Measurements from ENCODE around the gene HHAT. TPM values are rescaled to one million over a fixed set of nuclear protein-coding genes. Genes with fewer than 3 reads are reported as not detected.

Gene HHAT
- total RNA-seq, 1 donor from 2014 or later, result 13.7 TPM

- no peak for DNase-seq (ENCODE audit: low read depth)
- H3K4me3 ChIP-seq (ENCODE audit: low read depth, low read length), result no peak overlapping the region
- TF ChIP-seq, protein P1, sequence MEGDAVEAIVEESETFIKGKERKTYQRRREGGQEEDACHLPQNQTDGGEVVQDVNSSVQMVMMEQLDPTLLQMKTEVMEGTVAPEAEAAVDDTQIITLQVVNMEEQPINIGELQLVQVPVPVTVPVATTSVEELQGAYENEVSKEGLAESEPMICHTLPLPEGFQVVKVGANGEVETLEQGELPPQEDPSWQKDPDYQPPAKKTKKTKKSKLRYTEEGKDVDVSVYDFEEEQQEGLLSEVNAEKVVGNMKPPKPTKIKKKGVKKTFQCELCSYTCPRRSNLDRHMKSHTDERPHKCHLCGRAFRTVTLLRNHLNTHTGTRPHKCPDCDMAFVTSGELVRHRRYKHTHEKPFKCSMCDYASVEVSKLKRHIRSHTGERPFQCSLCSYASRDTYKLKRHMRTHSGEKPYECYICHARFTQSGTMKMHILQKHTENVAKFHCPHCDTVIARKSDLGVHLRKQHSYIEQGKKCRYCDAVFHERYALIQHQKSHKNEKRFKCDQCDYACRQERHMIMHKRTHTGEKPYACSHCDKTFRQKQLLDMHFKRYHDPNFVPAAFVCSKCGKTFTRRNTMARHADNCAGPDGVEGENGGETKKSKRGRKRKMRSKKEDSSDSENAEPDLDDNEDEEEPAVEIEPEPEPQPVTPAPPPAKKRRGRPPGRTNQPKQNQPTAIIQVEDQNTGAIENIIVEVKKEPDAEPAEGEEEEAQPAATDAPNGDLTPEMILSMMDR (conservative IDR thresholded peaks at IDR 0.05; ENCODE audit: low read depth, low read length), result no peak
Measured at GRCh38 chr1:210646258-210646616, 317.5 kb downstream of the HHAT start.

GRCh38 chr1:210647406-210648333, 319.0 kb downstream of the HHAT start:
- TF ChIP-seq, protein P1 (conservative IDR thresholded peaks at IDR 0.05; ENCODE audit: low read depth, low read length), result no peak
- no peak for DNase-seq (ENCODE audit: low read depth)
- no peak overlapping the region for H3K4me3 ChIP-seq (ENCODE audit: low read depth, low read length)

- no peak for DNase-seq (ENCODE audit: low read depth)
- TF ChIP-seq, protein P1 (conservative IDR thresholded peaks at IDR 0.05; ENCODE audit: low read depth, low read length), result no peak
Measured at GRCh38 chr1:210648588-210649269, 320.0 kb downstream of the HHAT start.

GRCh38 chr1:210650403-210650802, 321.7 kb downstream of the HHAT start:
- TF ChIP-seq, protein P1 (conservative IDR thresholded peaks at IDR 0.05; ENCODE audit: low read depth, low read length), result no peak
- no peak for DNase-seq (ENCODE audit: low read depth)

More at GRCh38 chr1:210648588-210649269, 320.0 kb downstream of the HHAT start:
- no peak overlapping the region for H3K4me3 ChIP-seq (ENCODE audit: low read depth, low read length)

DNA sequence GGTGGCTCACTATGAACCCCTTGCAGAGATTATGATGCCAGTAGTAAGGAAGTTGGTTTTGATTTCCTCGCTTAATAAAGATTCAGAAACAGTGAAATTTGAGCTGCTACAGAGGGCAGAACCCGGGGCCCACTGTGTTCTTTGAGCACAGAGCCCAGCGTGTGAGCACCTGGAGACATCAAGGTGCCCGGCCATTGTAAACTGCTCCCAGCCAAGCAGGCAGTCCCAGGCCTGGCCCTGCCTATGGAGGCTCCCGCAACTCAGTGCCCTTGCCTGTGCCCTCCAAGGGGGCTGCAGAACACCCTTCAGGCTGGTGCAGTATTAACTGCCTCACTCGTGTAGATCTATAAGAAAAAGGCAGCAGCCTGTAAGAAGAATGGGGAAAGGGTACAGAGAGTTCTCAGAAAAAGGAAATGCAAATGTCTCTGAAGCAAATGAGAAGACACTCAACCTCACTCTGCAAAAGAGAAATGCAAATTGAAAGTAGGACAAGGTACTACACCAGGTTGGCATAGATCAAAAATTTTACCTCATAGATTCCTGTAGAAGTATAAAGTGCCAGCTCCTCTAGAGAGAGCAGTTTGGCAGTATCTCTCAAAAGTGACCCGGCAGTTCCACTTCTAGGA, 323.7 kb downstream of the HHAT start:
- TF ChIP-seq, protein P1 (conservative IDR thresholded peaks at IDR 0.05; ENCODE audit: low read depth, low read length), result no peak
- DNase-seq (ENCODE audit: low read depth), result no peak

More at GRCh38 chr1:210650403-210650802, 321.7 kb downstream of the HHAT start:
- no peak overlapping the region for H3K4me3 ChIP-seq (ENCODE audit: low read depth, low read length)

DNA sequence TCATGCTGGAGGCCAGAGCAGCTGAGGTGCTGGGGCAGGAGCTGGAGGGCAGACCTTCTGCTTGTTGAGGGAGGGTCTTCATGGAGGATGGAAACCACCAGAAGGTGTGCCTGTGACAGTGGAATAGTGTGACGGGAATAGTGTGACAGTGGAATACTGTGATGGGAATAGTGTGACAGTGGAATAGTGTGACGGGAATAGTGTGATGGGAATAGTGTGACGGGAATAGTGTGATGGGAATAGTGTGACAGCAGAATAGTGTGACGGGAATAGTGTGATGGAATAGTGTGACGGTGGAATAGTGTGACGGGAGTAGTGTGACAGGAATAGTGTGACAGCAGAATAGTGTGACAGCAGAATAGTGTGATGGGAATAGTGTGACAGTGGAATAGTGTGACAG, 325.1 kb downstream of the HHAT start:
- TF ChIP-seq, protein P1 (conservative IDR thresholded peaks at IDR 0.05; ENCODE audit: low read depth, low read length), result no peak
- no peak overlapping the region for H3K4me3 ChIP-seq (ENCODE audit: low read depth, low read length)
- no peak for DNase-seq (ENCODE audit: low read depth)

More for the DNA sequence above, 323.7 kb downstream of the HHAT start:
- H3K4me3 ChIP-seq (ENCODE audit: low read depth, low read length), result no peak overlapping the region

Data from epithelial cell of proximal tubule (primary cell).